ENCODE measurements around the gene POLE2. TPM values are rescaled to one million over a fixed set of nuclear protein-coding genes. Genes with fewer than 3 reads are reported as not detected.

The POLE2 gene
- total and polyA plus RNA-seq, 2 of the 13 experiments (the other 11 are each of a cell fraction or from before 2014, with no cell fraction given) = 16.6 to 37.0 TPM

DNA sequence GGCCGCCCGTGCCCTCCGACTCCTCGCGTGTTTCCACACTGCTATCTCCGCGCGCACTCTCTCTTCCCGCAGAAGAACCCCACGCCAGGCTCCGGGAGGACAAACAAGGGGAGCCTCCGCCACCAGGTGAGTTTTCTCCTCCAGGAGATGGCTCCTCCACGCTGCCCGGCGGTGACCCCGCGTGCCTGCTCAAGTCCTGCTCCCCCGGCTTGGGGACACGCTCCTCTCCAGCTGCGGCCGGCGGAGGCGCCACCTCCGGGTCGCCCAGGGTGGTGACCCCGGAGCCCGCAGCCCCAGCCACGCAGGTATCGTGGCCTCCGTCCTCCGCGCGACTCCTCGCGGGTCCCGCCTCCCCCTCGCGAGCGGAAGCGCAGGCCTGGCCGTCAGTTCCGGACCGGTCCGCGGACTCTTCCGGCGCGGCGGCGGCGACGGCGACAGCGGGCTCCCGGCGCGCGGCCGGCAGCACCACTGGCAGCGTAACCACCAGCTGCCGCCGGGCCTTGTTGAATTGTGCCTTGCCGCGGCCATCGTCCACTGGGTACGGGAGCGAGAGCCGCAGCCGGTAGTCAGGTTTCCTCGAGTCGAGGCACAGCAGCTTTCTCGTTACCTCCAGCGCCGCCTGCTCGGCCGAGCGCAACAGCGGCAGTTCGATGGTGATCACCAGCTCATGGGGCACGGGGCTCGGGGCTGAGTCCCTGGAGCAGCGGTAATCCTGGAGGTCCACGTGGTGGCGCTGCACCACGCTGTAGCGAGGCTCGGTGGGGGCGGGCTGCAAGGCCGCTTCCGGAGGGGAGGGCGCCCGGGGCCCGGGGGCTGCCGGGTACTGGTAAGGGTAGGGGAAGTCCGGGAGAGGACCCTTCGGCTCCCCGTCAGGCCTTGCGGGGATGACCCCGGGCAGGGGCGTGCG lies 54.1 kb downstream of the POLE2 start (continued):
- 0 out of 2 replicates have a peak, but pooled peaks have one; percentile 25 for TF ChIP-seq GLI4 (CRISPR knock-in tag; IDR thresholded peaks at IDR 0.05; ENCODE audit: borderline replicate concordance)
- TF ChIP-seq ZNF549 (CRISPR knock-in tag; IDR thresholded peaks at IDR 0.05) = no peak
- no peak for TF ChIP-seq ZNF468 (CRISPR knock-in tag; IDR thresholded peaks at IDR 0.05)
- TF ChIP-seq MAZ (IDR thresholded peaks at IDR 0.05; ENCODE audit: borderline replicate concordance, low read depth, low read length) = peak; percentile 95
- peak; percentile 75; the same call in 1 of the 2 replicates for TF ChIP-seq MAZ (CRISPR knock-in tag; IDR thresholded peaks at IDR 0.05; ENCODE audit: low read depth)
- peak; percentile 42; the same call in 1 of the 2 replicates for TF ChIP-seq SMAD3 (CRISPR knock-in tag; IDR thresholded peaks at IDR 0.05)
- TF ChIP-seq GZF1 (CRISPR knock-in tag; IDR thresholded peaks at IDR 0.05) = peak; percentile 77; the same call in 1 of the 2 replicates
- TF ChIP-seq ZNF180 (CRISPR knock-in tag; IDR thresholded peaks at IDR 0.05; ENCODE audit: borderline replicate concordance, low read depth) = no peak
- TF ChIP-seq, protein P1, sequence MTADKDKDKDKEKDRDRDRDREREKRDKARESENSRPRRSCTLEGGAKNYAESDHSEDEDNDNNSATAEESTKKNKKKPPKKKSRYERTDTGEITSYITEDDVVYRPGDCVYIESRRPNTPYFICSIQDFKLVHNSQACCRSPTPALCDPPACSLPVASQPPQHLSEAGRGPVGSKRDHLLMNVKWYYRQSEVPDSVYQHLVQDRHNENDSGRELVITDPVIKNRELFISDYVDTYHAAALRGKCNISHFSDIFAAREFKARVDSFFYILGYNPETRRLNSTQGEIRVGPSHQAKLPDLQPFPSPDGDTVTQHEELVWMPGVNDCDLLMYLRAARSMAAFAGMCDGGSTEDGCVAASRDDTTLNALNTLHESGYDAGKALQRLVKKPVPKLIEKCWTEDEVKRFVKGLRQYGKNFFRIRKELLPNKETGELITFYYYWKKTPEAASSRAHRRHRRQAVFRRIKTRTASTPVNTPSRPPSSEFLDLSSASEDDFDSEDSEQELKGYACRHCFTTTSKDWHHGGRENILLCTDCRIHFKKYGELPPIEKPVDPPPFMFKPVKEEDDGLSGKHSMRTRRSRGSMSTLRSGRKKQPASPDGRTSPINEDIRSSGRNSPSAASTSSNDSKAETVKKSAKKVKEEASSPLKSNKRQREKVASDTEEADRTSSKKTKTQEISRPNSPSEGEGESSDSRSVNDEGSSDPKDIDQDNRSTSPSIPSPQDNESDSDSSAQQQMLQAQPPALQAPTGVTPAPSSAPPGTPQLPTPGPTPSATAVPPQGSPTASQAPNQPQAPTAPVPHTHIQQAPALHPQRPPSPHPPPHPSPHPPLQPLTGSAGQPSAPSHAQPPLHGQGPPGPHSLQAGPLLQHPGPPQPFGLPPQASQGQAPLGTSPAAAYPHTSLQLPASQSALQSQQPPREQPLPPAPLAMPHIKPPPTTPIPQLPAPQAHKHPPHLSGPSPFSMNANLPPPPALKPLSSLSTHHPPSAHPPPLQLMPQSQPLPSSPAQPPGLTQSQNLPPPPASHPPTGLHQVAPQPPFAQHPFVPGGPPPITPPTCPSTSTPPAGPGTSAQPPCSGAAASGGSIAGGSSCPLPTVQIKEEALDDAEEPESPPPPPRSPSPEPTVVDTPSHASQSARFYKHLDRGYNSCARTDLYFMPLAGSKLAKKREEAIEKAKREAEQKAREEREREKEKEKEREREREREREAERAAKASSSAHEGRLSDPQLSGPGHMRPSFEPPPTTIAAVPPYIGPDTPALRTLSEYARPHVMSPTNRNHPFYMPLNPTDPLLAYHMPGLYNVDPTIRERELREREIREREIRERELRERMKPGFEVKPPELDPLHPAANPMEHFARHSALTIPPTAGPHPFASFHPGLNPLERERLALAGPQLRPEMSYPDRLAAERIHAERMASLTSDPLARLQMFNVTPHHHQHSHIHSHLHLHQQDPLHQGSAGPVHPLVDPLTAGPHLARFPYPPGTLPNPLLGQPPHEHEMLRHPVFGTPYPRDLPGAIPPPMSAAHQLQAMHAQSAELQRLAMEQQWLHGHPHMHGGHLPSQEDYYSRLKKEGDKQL (CRISPR knock-in tag; IDR thresholded peaks at IDR 0.05; ENCODE audit: low read depth) = no peak
- TF ChIP-seq ZMYM3 (CRISPR knock-in tag; IDR thresholded peaks at IDR 0.05) = peak; percentile 11; the same call in 1 of the 2 replicates
- TF ChIP-seq PTBP1 (IDR thresholded peaks at IDR 0.05; ENCODE audit: low read depth, low read length, poor library complexity, severe bottlenecking) = no peak
- TF ChIP-seq, protein P2, sequence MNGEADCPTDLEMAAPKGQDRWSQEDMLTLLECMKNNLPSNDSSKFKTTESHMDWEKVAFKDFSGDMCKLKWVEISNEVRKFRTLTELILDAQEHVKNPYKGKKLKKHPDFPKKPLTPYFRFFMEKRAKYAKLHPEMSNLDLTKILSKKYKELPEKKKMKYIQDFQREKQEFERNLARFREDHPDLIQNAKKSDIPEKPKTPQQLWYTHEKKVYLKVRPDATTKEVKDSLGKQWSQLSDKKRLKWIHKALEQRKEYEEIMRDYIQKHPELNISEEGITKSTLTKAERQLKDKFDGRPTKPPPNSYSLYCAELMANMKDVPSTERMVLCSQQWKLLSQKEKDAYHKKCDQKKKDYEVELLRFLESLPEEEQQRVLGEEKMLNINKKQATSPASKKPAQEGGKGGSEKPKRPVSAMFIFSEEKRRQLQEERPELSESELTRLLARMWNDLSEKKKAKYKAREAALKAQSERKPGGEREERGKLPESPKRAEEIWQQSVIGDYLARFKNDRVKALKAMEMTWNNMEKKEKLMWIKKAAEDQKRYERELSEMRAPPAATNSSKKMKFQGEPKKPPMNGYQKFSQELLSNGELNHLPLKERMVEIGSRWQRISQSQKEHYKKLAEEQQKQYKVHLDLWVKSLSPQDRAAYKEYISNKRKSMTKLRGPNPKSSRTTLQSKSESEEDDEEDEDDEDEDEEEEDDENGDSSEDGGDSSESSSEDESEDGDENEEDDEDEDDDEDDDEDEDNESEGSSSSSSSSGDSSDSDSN (CRISPR knock-in tag; IDR thresholded peaks at IDR 0.05) = peak; percentile 96
- no peak; the same call in 1 of the 2 replicates for TF ChIP-seq CAMTA2 (CRISPR knock-in tag; IDR thresholded peaks at IDR 0.05; ENCODE audit: borderline replicate concordance)
- TF ChIP-seq, protein P3, sequence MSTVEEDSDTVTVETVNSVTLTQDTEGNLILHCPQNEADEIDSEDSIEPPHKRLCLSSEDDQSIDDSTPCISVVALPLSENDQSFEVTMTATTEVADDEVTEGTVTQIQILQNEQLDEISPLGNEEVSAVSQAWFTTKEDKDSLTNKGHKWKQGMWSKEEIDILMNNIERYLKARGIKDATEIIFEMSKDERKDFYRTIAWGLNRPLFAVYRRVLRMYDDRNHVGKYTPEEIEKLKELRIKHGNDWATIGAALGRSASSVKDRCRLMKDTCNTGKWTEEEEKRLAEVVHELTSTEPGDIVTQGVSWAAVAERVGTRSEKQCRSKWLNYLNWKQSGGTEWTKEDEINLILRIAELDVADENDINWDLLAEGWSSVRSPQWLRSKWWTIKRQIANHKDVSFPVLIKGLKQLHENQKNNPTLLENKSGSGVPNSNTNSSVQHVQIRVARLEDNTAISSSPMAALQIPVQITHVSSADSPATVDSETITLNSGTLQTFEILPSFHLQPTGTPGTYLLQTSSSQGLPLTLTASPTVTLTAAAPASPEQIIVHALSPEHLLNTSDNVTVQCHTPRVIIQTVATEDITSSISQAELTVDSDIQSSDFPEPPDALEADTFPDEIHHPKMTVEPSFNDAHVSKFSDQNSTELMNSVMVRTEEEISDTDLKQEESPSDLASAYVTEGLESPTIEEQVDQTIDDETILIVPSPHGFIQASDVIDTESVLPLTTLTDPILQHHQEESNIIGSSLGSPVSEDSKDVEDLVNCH (CRISPR knock-in tag; IDR thresholded peaks at IDR 0.05) = no peak
- TF ChIP-seq ZNF841 (CRISPR knock-in tag; IDR thresholded peaks at IDR 0.05; ENCODE audit: borderline replicate concordance) = peak; percentile 94
- TF ChIP-seq ZFP37 (CRISPR knock-in tag; IDR thresholded peaks at IDR 0.05; ENCODE audit: borderline replicate concordance) = peak; percentile 2; the same call in 1 of the 2 replicates
